ENCODE data around the gene RPL27. TPM values are rescaled to one million over a fixed set of nuclear protein-coding genes. Genes with fewer than 3 reads are reported as not detected.

RPL27 gene
- total and polyA plus RNA-seq, 2 donors, result 1,142 to 3,115 TPM

GRCh38 chr17:43020030-43020621 is 21.9 kb downstream of the RPL27 start:
- DNase-seq (ENCODE audit: extremely low spot score), result no peak
- H3K36me3 ChIP-seq (ENCODE audit: insufficient read depth), result no peaks in the 10 kb centered on the region
- 56% methylated on average over 6 of the region's 6 CpGs for WGBS
- no peak overlapping the region for H3K4me3 ChIP-seq (ENCODE audit: low read depth, low read length)
- peak overlapping the region; percentile 42 for H3K27ac ChIP-seq (ENCODE audit: low read depth)
- H3K4me1 ChIP-seq (ENCODE audit: insufficient read depth), result peaks cover 1% of the 10 kb centered on the region

- no peak for DNase-seq (ENCODE audit: extremely low spot score)
- WGBS, result 16% methylated on average over 40 of the region's 40 CpGs
- H3K4me1 ChIP-seq (ENCODE audit: insufficient read depth), result peaks cover 1% of the 10 kb centered on the region
- H3K27ac ChIP-seq (ENCODE audit: low read depth), result peak overlapping the region; percentile 90
- no peaks in the 10 kb centered on the region for H3K36me3 ChIP-seq (ENCODE audit: insufficient read depth)
- peak overlapping the region; percentile 99 for H3K4me3 ChIP-seq (ENCODE audit: low read depth, low read length)
Observed at GRCh38 chr17:43020789-43021740, 22.8 kb downstream of the RPL27 start.

DNA sequence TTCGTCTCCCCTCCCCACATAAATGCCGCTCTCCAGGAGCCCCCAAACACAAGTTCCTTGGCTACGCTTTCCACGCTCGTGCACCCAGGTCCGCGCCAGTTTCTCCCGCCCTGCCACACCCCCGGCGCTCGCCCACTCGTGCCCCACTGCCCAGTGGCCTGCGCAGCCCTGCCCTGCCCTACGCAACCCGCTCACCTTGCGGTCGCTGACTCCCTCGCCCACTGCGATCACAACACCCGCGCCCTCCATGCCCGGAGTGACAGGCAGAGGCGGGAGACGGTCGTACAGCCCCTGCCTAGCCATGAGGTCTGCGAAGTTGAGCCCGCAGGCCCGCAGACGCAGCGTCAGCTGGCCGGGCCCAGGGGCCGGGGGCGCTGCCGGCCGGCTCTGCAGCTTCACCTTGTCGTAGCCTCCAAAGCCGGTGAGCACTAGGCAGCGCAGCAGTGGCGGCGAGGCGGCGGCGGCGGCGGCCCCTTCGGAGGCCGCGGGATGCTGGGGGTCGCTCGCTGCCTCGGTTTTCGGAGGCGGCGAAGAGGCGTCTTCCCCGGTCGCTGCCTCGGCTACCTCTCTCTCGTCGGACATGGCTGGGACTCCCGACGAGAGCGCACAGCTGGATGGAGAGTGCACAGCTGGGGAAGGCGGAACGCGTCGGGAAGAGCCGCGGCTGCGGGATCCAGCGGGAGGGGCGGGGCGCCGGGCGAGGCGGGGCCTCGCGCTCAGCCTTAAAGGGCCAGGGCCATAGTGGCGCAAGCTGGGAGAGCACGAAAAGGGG is 23.7 kb downstream of the RPL27 start, which contains the start of gene VAT1:
Gene VAT1 (minus strand): TSS at position 645 of the 772 bp plus-strand sequence. CDS start 63 bp downstream, at position 582.
- Histone ChIP-seq H3K27ac (ENCODE audit: low read depth) (peak within 1 kb of the TSS; percentile 90), H3K4me1 (ENCODE audit: insufficient read depth) (peaks cover 1% of the 10 kb centered on the region), H3K4me3 (ENCODE audit: low read depth, low read length) (peak within 1 kb of the TSS; percentile 99), H3K36me3 (ENCODE audit: insufficient read depth) (no peaks in the 10 kb centered on the region)
- no peak for DNase-seq (ENCODE audit: extremely low spot score)
- under 1% methylated on average over 80 of the region's 80 CpGs for WGBS

- Histone ChIP-seq H3K4me3 (ENCODE audit: low read depth, low read length) (peak within 1 kb of the TSS; percentile 32), H3K4me1 (ENCODE audit: insufficient read depth) (peaks cover 1% of the 10 kb centered on the region), H3K36me3 (ENCODE audit: insufficient read depth) (no peaks in the 10 kb centered on the region), H3K27ac (ENCODE audit: low read depth) (peak within 1 kb of the TSS; percentile 27)
- DNase-seq (ENCODE audit: extremely low spot score), result peak; percentile 93
- under 1% methylated on average over 61 of the region's 61 CpGs for WGBS
Observed at GRCh38 chr17:43024407-43025289, 26.4 kb downstream of the RPL27 start, which contains the start of gene RND2. Gene RND2 (plus strand): TSS chr17:43025231. CDS start chr17:43025348, 117 bp downstream.

- peaks cover 1% of the 10 kb centered on the region for H3K4me1 ChIP-seq (ENCODE audit: insufficient read depth)
- WGBS, result 4% methylated on average over 27 of the region's 27 CpGs
- no peaks in the 10 kb centered on the region for H3K36me3 ChIP-seq (ENCODE audit: insufficient read depth)
- DNase-seq (ENCODE audit: extremely low spot score), result no peak
- peak overlapping the region; percentile 32 for H3K4me3 ChIP-seq (ENCODE audit: low read depth, low read length)
- H3K27ac ChIP-seq (ENCODE audit: low read depth), result peak overlapping the region; percentile 11
Observed at GRCh38 chr17:43025290-43025657, 27.1 kb downstream of the RPL27 start.

- H3K36me3 ChIP-seq (ENCODE audit: insufficient read depth), result no peaks in the 10 kb centered on the region
- no peak for DNase-seq (ENCODE audit: extremely low spot score)
- WGBS, result 48% methylated on average over 16 of the region's 16 CpGs
- no peaks in the 10 kb centered on the region for H3K4me1 ChIP-seq (ENCODE audit: insufficient read depth)
- peak overlapping the region; percentile 11 for H3K27ac ChIP-seq (ENCODE audit: low read depth)
- H3K4me3 ChIP-seq (ENCODE audit: low read depth, low read length), result no peak overlapping the region
Observed at GRCh38 chr17:43025766-43026537, 27.7 kb downstream of the RPL27 start.

- no peaks in the 10 kb centered on the region for H3K36me3 ChIP-seq (ENCODE audit: insufficient read depth)
- H3K4me3 ChIP-seq (ENCODE audit: low read depth, low read length), result no peak overlapping the region
- no peak for DNase-seq (ENCODE audit: extremely low spot score)
- H3K4me1 ChIP-seq (ENCODE audit: insufficient read depth), result no peaks in the 10 kb centered on the region
- no peak overlapping the region for H3K27ac ChIP-seq (ENCODE audit: low read depth)
- 44% methylated on average over 5 of the region's 5 CpGs for WGBS
Observed at GRCh38 chr17:43026595-43026994, 28.4 kb downstream of the RPL27 start.

GRCh38 chr17:43027091-43028032 is 29.1 kb downstream of the RPL27 start:
- H3K36me3 ChIP-seq (ENCODE audit: insufficient read depth), result no peaks in the 10 kb centered on the region
- H3K4me3 ChIP-seq (ENCODE audit: low read depth, low read length), result no peak overlapping the region
- no peaks in the 10 kb centered on the region for H3K4me1 ChIP-seq (ENCODE audit: insufficient read depth)
- no peak for DNase-seq (ENCODE audit: extremely low spot score)
- H3K27ac ChIP-seq (ENCODE audit: low read depth), result no peak overlapping the region
- 77% methylated on average over 9 of the region's 9 CpGs for WGBS

GRCh38 chr17:43028221-43028861 is 30.1 kb downstream of the RPL27 start:
- no peak for DNase-seq (ENCODE audit: extremely low spot score)
- Histone ChIP-seq H3K27ac (ENCODE audit: low read depth) (no peak overlapping the region), H3K36me3 (ENCODE audit: insufficient read depth) (no peaks in the 10 kb centered on the region), H3K4me1 (ENCODE audit: insufficient read depth) (no peaks in the 10 kb centered on the region), H3K4me3 (ENCODE audit: low read depth, low read length) (no peak overlapping the region)
- WGBS, result 85% methylated on average over 17 of the region's 17 CpGs

DNA sequence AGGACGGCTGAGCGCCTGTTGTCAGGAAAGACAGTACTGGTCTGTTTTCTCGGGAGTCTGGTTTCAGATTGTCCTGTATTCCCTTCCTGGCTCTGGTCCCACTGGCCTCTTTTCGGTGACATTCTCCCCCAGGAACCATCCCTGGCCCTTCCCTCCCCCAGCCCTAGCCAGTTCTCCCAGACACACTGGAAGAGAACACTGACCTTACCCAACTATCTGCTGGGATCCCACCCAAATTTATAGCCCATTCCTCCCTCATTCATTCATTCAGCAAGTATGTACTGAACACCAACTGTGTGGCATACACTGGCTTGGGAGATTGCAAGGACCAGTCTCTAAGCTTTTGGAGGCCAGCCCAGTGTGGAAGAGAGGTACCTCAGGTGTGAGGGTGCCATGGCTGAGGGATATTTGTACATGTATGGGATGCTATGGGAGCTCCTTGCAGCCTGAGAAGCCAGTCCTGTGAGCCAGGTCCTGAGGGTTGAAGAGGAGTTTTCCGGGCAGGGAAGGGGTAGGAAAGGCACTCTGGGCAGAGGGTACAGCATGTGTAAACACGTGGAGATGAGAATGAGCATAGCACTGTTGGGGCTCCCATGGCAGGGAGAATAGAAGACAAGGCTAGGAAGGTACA is 32.0 kb downstream of the RPL27 start:
- H3K4me3 ChIP-seq (ENCODE audit: low read depth, low read length), result no peak overlapping the region
- DNase-seq (ENCODE audit: extremely low spot score), result no peak
- no peaks in the 10 kb centered on the region for H3K4me1 ChIP-seq (ENCODE audit: insufficient read depth)
- H3K36me3 ChIP-seq (ENCODE audit: insufficient read depth), result no peaks in the 10 kb centered on the region
- H3K27ac ChIP-seq (ENCODE audit: low read depth), result no peak overlapping the region
- WGBS, result 73% methylated on average over 6 of the region's 6 CpGs

GRCh38 chr17:43031666-43032065 is 33.4 kb downstream of the RPL27 start:
- 81% methylated on average over 3 of the region's 3 CpGs for WGBS
- Histone ChIP-seq H3K4me3 (ENCODE audit: low read depth, low read length) (no peak overlapping the region), H3K4me1 (ENCODE audit: insufficient read depth) (no peaks in the 10 kb centered on the region), H3K36me3 (ENCODE audit: insufficient read depth) (no peaks in the 10 kb centered on the region), H3K27ac (ENCODE audit: low read depth) (no peak overlapping the region)
- no peak for DNase-seq (ENCODE audit: extremely low spot score)

All from urinary bladder (tissue), 4 donors.